ENCODE data around the gene OR4D10. TPM values are rescaled to one million over a fixed set of nuclear protein-coding genes. Genes with fewer than 3 reads are reported as not detected.

OR4D10 gene
- total and polyA plus RNA-seq, 2 donors (not counting 3 experiments of a cell fraction or from before 2014, with no cell fraction given): not detected

DNA sequence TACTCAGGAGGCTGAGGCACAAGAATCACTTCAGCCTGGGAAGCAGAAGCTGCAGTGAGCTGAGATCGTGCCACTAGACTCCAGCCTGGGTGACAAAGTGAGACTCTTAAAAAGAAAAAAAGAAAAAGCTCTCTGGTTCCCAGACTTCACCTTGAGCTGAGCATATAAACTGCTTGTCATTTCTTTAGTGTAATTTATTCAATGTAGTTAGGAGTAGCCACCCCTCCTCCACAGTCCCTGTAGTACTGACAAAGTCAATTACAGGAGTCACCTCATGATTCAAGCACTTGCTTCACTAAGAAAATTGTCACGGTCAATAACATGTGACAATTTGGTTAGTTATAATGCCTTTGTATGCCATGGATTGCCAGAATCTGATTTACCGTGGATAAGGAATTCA is 7.2 kb downstream of the OR4D10 start:
- H3K9me1 ChIP-seq (replicated peaks; ENCODE audit: control insufficient read depth, extremely low read depth, insufficient read depth, low read length): no peaks in the 10 kb centered on the region
- no peaks in the 10 kb centered on the region for H3K36me3 ChIP-seq (ENCODE audit: control insufficient read depth in 2 of 2, extremely low read depth in 1 of 2, insufficient read depth in 2 of 2, low read length in 2 of 2)
- no peak overlapping the region for H2AFZ ChIP-seq (ENCODE audit: low read depth, low read length)
- H3K27ac ChIP-seq (ENCODE audit: insufficient read depth, low read depth, low read length): no peak overlapping the region
- ChIA-PET CTCF (no interaction called here), POLR2A (no interaction called here)
- TF ChIP-seq MYC (IDR thresholded peaks at IDR 0.05; ENCODE audit: low read depth, low read length) (no peak), JUN (IDR thresholded peaks at IDR 0.05; ENCODE audit: borderline replicate concordance, insufficient read depth, insufficient read length, low read depth) (no peak), GATA2 (IDR thresholded peaks at IDR 0.05; ENCODE audit: insufficient read depth, insufficient read length, low read depth, low read length) (no peak), EZH2 (IDR thresholded peaks at IDR 0.05; ENCODE audit: borderline replicate concordance, low read depth, low read length, severe bottlenecking) (no peak), FOS (IDR thresholded peaks at IDR 0.05; ENCODE audit: borderline replicate concordance, insufficient read depth, low read length) (no peak), POLR2AphosphoS5 (IDR thresholded peaks at IDR 0.05; ENCODE audit: insufficient read depth, low read depth, low read length) (no peak), POLR2A (IDR thresholded peaks at IDR 0.05; ENCODE audit: low read depth, low read length) (no peak)
- TF ChIP-seq, protein P1, sequence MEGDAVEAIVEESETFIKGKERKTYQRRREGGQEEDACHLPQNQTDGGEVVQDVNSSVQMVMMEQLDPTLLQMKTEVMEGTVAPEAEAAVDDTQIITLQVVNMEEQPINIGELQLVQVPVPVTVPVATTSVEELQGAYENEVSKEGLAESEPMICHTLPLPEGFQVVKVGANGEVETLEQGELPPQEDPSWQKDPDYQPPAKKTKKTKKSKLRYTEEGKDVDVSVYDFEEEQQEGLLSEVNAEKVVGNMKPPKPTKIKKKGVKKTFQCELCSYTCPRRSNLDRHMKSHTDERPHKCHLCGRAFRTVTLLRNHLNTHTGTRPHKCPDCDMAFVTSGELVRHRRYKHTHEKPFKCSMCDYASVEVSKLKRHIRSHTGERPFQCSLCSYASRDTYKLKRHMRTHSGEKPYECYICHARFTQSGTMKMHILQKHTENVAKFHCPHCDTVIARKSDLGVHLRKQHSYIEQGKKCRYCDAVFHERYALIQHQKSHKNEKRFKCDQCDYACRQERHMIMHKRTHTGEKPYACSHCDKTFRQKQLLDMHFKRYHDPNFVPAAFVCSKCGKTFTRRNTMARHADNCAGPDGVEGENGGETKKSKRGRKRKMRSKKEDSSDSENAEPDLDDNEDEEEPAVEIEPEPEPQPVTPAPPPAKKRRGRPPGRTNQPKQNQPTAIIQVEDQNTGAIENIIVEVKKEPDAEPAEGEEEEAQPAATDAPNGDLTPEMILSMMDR (IDR thresholded peaks at IDR 0.05; ENCODE audit: extremely low read depth in 1 of 2, insufficient read depth in 1 of 2, low read depth in 1 of 2, low read length in 2 of 2): no peak
- TF ChIP-seq, protein P2, sequence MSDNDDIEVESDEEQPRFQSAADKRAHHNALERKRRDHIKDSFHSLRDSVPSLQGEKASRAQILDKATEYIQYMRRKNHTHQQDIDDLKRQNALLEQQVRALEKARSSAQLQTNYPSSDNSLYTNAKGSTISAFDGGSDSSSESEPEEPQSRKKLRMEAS (IDR thresholded peaks at IDR 0.05; ENCODE audit: insufficient read depth, insufficient read length): no peak
- no peak overlapping the region for H3K4me3 ChIP-seq (replicated peaks in 1 of 3; ENCODE audit: insufficient read depth in 1 of 3, low read depth in 1 of 3, low read length in 3 of 3)
- intact Hi-C loops (cut with micrococcal nuclease): no loop called here
- H3K79me2 ChIP-seq (ENCODE audit: control insufficient read depth, insufficient read depth, low read length): no peaks in the 10 kb centered on the region
- no peaks in the 10 kb centered on the region for H4K20me1 ChIP-seq (replicated peaks; ENCODE audit: control insufficient read depth, extremely low read depth, insufficient read depth, low read length)
- dilution Hi-C loops (cut with MboI; ENCODE audit: extremely low pct_ligation_motif_present, low sequenced_read_pairs): no loop called here
- no peaks in the 10 kb centered on the region for H3K4me1 ChIP-seq (ENCODE audit: control insufficient read depth, extremely low read depth, insufficient read depth, low read length)
- BruUV-seq (replicated peaks): no TSS peak
- no peak overlapping the region for H3K9ac ChIP-seq (replicated peaks; ENCODE audit: extremely low read depth, insufficient read depth, low read length)
- FAIRE-seq: no peak
- no peak overlapping the region for H3K4me2 ChIP-seq (ENCODE audit: insufficient read depth, low read length)
- no peaks in the 10 kb centered on the region for H3K27me3 ChIP-seq (ENCODE audit: control insufficient read depth in 2 of 2, insufficient read depth in 2 of 2, low read length in 2 of 2)
- DNase-seq (ENCODE audit: low read depth, low spot score): no peak
- no peaks in the 10 kb centered on the region for H3K9me3 ChIP-seq (replicated peaks; ENCODE audit: control insufficient read depth, insufficient read depth, low read length)

Measured in endothelial cell of umbilical vein (primary cell).